ENCODE data around the gene COBLL1.

DNA sequence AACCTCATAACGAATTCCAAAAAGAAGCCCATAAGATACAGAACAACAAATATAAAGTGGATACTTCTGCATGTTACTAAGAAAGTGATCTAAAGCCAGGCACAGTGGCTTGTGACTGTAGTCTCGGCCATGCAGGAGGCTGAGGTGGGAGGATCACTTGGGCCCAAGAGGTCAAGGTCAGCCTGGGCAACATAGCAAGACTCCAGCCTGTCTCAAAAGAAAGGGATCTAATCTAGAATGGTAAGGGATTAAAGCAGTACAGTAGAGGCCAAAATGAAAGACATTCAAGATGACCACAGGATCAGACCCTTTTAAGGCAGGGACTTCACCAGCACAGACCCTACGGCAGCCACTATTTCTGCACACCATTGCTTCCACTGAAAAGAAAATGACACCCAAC is 3.8 kb downstream of the COBLL1 start:
- TF ChIP-seq, protein P1, sequence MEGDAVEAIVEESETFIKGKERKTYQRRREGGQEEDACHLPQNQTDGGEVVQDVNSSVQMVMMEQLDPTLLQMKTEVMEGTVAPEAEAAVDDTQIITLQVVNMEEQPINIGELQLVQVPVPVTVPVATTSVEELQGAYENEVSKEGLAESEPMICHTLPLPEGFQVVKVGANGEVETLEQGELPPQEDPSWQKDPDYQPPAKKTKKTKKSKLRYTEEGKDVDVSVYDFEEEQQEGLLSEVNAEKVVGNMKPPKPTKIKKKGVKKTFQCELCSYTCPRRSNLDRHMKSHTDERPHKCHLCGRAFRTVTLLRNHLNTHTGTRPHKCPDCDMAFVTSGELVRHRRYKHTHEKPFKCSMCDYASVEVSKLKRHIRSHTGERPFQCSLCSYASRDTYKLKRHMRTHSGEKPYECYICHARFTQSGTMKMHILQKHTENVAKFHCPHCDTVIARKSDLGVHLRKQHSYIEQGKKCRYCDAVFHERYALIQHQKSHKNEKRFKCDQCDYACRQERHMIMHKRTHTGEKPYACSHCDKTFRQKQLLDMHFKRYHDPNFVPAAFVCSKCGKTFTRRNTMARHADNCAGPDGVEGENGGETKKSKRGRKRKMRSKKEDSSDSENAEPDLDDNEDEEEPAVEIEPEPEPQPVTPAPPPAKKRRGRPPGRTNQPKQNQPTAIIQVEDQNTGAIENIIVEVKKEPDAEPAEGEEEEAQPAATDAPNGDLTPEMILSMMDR (IDR thresholded peaks at IDR 0.05), result no peak
- no peak for TF ChIP-seq POLR2A (IDR thresholded peaks at IDR 0.05)
